Measurements from ENCODE around the gene NOM1.

- no peak for TF ChIP-seq SP1 (IDR thresholded peaks at IDR 0.05)
- TF ChIP-seq CTBP1 (IDR thresholded peaks at IDR 0.05; ENCODE audit: borderline replicate concordance), result no peak
- TF ChIP-seq TARDBP (IDR thresholded peaks at IDR 0.05), result no peak
- TF ChIP-seq HDGF (IDR thresholded peaks at IDR 0.05; ENCODE audit: borderline replicate concordance), result no peak
- TF ChIP-seq ARNT (IDR thresholded peaks at IDR 0.05), result no peak
- TF ChIP-seq BHLHE40 (IDR thresholded peaks at IDR 0.05; ENCODE audit: borderline replicate concordance), result no peak
- TF ChIP-seq LEF1 (IDR thresholded peaks at IDR 0.05; ENCODE audit: borderline replicate concordance), result no peak
- no peak for TF ChIP-seq FOXM1 (IDR thresholded peaks at IDR 0.05; ENCODE audit: borderline replicate concordance)
- TF ChIP-seq FOXK2 (IDR thresholded peaks at IDR 0.05), result no peak
- no peak for TF ChIP-seq L3MBTL2 (conservative IDR thresholded peaks at IDR 0.05)
- peak; percentile 88 for TF ChIP-seq ZNF384 (IDR thresholded peaks at IDR 0.05)
- TF ChIP-seq NFRKB (IDR thresholded peaks at IDR 0.05), result no peak
- TF ChIP-seq PKNOX1 (IDR thresholded peaks at IDR 0.05), result peak; percentile 44; the same call in 1 of the 2 replicates
These were observed 51.5 kb downstream of the NOM1 start for GRCh38 chr7:157000741-157001653.

Data from HEK293T (cell line).